SW 1271 (cell line): Measurements from ENCODE around the gene SRPRB.

Experiments
- DNase-seq, 2 experiments: peaks; one replicate each; lab custom pipeline; 2025; lab: John Stamatoyannopoulos, UW

Gene SRPRB

DNA sequence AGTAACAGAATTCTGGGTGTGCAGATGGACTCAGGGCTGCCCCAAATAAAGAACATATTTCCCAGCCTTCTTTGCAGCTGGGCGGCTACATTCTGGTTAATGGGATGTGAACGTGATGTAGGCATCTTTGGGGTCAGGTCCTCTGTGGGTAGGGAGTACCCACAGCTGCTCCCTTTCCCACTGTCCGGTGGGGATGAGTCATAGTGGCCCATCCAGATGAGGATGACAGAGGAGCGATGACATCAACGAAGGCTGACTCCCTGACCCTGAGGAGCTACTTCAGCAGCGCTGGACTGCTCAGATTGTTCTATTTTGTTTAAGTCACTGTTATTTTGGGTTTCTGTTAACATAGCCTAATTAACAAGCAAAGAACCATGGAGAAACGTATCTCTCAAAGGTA, 38.0 kb downstream of the SRPRB start:
- DNase-seq = no peak

DNA sequence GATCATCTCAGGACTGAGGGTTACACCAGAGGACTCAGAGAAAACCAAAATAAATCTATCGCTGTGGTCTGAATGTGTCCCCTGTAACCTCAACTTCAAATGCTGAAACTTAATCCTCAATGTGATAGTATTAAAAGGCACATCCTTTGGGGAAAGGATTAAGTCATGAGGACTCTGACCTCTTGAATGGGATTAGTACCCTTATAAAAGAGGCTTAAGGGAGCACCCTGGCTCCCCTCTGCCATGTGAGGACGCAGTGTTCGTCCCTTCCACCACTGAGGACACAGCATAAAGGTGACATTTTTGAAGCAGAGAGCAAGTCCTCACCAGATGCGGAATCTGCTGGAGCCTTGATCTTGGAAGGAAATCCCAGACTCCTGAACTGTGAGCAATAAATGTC, 39.5 kb downstream of the SRPRB start:
- DNase-seq = no peak

DNA sequence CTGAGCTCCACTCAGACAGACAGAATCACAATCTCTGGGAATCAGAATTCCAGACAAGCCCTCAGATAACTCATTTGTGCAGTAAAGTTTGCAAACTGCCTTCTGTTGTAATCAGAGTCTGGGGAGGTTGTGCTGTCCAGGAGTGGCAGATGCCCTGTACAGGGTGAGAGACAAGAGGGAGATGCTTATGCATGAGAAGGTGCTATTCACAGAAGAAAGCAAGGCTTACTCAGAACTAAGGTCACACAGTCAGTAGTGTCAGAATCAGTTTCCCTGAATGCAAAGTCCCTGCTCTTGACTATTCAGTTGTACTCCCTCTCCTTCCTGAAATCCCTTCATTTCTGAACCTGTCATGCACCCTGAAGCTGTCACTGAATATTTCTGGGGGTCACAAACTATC, 43.7 kb downstream of the SRPRB start:
- DNase-seq = no peak

GRCh38 chr3:133850034-133850433, 44.4 kb downstream of the SRPRB start:
- DNase-seq = no peak

DNA sequence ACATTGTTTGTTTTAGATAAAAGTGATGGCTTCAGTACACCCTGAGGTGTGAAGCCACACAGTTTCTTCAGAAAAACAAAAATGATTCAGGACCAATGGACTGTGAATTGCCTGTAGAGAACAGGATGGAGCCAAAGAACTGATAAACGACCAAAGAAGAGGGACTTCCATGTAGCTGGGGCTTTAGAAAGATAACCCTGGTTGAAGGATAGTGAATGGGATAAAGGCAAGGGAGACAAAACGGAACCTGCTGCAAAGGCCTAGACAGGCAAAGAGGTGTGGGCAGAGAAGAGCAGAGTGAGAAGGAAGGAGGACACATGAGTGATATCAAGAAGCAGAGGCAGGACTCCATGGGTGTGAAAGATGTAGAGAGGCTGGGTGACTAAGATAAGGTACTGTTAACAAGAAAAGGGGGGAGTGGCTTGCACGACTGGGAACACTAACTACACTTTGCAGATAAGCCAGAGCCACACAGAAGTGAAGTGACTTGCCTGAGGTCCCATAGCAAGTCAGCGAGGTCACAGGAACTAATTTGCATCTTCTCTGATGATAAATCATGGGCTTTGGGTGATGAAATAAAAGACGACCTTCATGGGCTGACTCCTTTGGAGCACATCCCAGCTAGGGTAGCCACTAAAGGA, 45.8 kb downstream of the SRPRB start:
- DNase-seq = no peak

DNA sequence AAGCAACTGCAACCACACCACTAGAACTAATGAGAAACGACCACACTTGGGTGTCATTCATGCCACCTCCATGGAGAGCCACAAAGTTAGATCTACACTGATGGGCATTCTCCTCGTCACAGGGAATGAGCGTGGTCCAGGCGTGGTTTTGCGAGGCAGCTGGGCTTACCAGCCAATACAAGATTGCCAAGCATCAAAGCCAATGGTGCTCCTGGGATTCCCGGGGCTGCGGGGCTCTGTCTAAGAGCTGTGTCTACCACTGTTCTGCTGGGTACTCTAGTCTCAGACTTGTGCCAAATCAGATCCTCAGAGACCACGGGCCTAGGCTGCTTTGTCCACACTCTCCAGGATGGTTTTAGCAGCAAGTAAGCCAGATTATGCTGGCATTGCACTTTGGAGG, 46.3 kb downstream of the SRPRB start:
- no peak for DNase-seq

DNA sequence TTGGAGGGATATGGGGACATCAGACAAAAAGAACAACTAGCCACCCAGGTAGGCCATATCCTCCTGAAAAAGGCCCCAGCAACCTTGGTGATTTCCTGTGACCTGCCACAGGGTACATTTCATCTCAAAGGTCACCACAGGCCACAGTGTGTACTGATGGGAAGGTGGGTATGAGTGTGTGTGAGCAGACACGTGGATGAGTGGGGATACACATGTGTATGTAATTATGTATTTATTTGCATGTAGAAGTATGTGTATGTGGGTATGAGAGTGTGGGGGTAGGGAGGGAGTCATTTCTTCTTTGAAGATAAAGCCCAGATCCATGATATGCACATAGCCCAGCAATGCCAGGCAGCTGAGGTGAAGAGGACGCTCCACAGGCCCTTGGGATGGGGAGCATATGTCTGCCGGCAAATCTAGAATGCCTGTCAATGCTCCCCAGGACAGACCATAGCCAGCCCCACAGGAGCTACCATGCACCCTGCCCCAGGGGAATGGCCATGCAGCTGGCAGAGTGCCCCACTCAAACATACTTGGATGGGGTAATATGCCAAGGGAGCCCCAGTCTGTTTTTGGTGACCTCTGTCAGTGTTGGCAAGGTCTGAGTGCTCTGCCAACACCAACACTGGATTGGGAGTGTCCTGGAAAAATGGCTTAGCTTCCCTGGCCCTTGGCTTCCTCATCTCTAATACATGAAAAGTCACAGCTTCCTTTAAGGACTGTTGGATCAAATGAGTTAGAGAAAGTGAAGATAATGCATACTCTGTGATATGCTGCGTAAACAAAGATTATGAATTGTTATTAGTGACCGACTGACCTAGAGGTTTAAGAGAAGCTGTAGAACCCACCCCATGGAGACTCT, 47.7 kb downstream of the SRPRB start:
- DNase-seq = no peak

DNA sequence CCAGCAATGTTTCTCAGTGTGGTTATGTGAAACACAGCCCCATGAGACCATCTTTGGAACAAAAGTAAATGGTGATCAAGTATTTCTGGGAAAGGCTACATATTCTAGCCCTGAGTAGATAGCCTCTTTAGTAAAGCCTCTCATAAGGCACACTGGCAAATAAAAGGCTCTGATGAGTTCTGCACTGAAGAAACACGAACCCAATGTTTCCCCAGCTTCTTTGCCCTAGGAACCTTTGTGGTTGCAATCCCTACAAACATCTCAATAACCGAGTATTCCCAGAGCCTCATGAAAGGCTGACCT, 48.3 kb downstream of the SRPRB start:
- no peak for DNase-seq

- DNase-seq = no peak
Measured at GRCh38 chr3:133854264-133855001, 48.8 kb downstream of the SRPRB start.

DNA sequence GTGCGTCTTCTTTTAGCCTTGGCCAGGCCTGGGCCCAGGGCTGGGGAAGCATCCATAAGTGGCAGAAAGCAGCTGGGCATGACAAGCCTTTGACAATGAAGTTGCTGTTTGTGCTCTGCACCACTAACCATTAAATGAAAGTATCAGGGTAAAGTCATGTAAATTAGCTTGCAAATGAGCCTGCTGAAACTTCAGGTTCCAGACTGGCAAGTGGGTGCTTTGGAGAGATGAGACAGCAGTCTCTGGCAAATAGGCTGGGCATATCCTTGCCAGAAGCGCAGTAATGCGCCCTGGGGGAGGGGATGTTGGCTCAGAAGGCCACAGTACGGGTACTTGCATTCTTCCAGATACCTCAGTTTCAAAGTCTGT, 49.4 kb downstream of the SRPRB start:
- DNase-seq = no peak

- DNase-seq = no peak
Measured at GRCh38 chr3:133855772-133856171, 50.2 kb downstream of the SRPRB start.

- DNase-seq = no peak
Measured at GRCh38 chr3:133856316-133856715, 50.7 kb downstream of the SRPRB start.

DNA sequence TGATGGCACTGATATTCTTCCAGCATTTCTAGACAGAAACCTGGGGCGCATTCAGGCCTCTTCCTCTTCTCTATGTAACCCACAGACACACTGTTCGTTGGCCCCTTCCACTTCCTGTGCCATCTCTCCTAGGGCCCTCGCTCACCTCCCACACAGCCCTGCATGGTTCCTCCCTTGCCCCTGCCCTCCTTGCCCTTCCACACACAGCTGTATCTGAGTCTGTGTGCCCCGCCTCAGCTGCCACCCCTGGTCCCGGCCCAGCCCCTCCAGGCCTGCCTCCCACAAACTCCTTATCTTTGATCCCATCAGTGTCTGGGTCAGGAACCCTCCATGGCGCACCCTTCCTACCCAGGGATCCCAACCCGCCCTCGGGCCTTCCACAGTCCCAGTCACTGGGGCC, 52.2 kb downstream of the SRPRB start:
- DNase-seq = no peak

GRCh38 chr3:133859381-133860234, 54.0 kb downstream of the SRPRB start:
- no peak for DNase-seq

DNA sequence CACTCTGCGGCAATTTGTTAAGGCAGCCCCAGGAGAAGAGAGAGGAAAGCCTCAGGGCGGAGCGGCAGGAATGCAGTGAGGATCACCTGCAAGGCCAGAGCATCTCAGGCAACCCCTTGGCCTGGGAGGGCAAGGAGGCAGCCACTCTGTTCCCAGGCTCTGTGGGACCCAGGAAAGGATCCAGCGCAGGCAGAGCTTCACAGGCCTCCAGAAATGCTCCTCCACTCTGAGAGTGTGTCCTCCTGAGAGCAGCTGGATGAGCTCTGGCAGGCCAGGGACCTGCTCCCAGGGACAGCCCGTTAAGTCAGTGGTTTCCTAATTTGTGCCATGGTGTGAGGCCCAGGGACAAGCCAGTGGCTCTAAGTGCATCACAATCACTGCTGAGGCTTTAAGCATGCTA, 54.9 kb downstream of the SRPRB start:
- DNase-seq = no peak

DNA sequence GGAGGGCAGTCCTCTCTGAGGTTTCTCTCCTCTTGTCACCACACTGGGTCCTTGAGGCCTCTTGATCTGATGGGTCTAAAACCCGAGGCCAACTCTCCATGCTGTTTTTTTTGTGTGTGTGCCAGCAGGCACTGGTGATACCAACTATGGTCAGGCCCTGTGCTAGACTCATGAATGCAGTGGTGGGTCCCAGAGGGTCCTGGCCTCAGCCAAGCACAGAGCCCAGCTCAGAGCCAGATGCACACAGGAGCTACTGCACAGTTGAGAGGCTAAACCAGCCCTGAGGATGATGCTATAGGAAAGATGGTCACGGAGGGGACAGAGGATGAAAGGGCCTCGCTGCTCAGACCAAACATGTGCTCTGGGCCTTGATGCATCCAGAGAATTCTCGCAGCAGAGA, 56.5 kb downstream of the SRPRB start:
- no peak for DNase-seq

GRCh38 chr3:133863911-133864310, 58.3 kb downstream of the SRPRB start:
- no peak for DNase-seq

DNA sequence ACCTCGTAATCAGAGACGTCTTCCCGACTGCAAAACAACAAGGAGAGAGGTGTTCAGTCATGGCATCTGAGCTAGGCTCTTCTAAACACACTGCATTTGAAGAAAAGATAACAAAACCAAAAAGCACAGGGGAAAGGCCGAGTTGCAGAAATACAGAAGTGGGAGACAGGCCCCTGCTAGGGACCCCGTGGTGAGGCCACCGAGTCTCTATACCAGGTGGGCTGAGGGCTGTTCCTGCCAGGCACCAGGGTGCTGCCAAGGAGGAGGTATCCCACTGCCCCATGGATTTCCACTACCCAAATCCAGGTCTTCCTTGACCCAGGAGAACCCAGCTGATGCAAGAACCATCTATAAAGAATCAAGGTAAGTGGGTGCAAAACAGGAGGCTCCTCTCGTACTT, 59.0 kb downstream of the SRPRB start:
- no peak for DNase-seq

DNA sequence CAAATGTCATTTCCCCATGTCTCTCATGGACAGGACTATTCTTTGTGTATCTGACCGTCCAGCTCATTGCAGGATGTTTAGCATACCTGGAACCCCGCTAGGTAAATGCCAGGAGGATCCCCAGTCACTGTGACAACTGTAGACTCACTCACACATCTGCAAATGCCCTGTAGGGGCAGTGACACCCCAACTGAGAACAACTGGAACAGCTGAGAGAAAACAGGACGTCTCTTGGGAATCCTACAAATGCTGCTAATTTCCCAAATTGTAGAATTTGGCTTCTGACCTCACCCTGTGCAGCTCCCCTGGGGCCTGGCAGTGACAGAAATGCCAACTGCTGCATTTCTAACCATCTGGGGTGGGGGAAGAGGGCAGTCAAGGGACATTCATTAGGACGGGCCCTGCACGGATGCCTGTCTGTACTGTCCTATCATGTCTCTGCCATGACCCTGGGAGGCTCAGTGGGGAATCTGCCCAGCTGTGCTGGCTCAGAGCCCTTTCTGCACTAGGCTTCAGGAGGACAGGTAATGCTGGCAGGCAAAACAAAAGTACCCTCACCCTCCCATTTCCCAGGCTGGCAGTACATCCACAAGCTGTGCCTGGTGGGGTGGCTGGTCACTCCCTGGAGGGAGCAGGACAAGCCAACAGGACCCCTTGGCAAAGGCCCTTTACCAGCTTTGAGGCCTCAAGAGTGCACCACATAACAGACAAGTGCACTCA, 59.7 kb downstream of the SRPRB start:
- no peak for DNase-seq

DNA sequence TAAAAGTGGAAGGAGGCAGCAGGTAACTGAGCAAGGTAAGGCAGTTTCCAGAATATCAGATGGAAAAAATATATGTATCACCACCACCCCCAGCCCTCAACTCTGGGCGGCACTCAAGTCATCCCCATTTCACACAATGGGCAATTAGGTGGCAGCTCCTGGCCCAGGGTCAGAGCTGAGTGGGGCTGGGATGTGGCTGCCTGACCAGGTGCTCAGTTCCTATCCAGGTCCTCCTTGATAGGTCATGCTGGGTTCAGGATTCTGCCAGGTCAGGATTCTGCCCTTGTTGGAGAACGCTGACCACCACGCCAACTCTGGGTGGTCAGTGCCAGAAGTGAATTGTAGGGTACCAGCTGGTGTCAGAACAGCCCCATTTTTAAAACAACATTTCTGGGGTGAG, 60.5 kb downstream of the SRPRB start:
- no peak for DNase-seq

DNA sequence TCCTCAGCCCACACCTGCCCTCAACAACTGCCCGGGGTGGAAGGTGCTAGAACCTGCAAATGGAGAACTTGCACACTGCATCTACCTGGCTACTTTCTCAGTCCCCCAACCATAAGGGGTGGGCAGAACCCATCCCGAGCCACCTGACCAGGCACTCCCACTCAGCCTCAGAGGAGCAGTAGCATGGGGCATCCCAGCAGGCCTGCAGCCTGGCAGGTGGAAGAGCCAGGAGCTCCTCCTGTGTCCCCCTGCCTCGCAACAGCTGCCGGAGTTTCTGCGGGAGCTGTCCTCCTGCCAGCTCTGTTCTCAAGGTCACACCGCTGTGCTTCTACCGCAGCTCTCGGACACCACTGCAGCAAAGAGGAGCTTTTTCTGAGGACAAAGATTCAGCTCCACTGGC, 62.6 kb downstream of the SRPRB start:
- DNase-seq = no peak
